Prostate gland (tissue), 2 donors: ENCODE measurements around the gene BICRA.

Experiments
- CTCF ChIP-seq, 4 experiments: fragments of 200-600 bp in 2 of 4; fragments of 450-650 bp in 2 of 4; sonication (generic) in 2 of 4; IDR thresholded peaks; 1 replicate in 3 of 4; 2 replicates in 1 of 4; pipeline ENCODE4 v1.5.1; 2016 to 2019; ENCODE audit warnings: antibody characterized with exemption in 4 of 4, mild to moderate bottlenecking in 2 of 4, moderate library complexity in 2 of 4
- POLR2A ChIP-seq: fragments of 450-650 bp; IDR thresholded peaks from one replicate; pipeline ENCODE4 v1.6.1; 2016; ENCODE audit warnings: antibody characterized with exemption, mild to moderate bottlenecking
- POLR2AphosphoS5 ChIP-seq: sonication (generic); formaldehyde crosslinking; IDR thresholded peaks from one replicate; pipeline ENCODE4 v1.6.1; 2017; ENCODE audit warnings: antibody characterized with exemption

GRCh38 chr19:47681936-47682335 is 73.0 kb downstream of the BICRA start:
- no peak for TF ChIP-seq CTCF (IDR thresholded peaks at IDR 0.05)
- TF ChIP-seq POLR2A: no peak
- no peak for TF ChIP-seq POLR2AphosphoS5
